SW 1271 (cell line): ENCODE results near the gene C1orf198.
"Not testable (repeated sequence)": the region's sequence is repeated elsewhere in the genome, so short reads cannot be mapped to it uniquely, and the experiment has no call there.

Experiments
- DNase-seq, 2 experiments: peaks; one replicate each; lab custom pipeline; 2025; lab: John Stamatoyannopoulos, UW

Gene C1orf198

DNA sequence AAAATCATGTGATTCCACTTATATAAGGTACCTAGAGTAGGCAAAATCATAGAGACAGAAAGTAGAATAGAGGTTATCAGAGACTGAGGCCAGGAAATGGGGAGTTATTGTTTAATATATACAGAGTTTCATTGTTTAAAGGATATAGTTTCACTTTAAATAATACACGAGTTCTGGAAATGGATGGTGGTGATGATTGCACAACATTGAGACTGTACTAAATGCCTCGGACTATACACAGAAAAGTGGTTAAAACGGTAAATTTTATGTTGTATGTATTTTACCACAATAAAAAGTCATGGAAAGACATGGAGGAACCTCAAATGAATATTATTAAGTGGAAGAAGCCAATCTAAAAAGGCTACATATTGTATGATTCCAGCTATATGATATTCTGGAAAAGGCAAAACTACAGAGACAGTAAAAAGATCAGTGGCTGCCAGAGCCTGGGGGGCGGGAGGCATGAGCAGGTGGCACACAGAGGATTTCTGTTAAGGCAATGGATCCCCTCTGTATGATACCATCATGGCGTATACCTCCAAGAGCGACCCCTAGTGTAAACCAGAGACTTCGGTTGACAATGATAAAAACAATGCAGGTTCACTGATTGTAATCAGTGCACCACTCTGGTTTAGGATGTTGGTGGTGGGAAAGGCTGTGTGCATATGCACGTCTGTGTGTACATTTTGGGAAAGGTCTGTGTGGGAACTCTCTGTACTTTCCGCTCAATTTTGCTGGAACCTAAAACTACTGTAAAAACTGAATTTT is 7.5 kb downstream of the C1orf198 start:
- DNase-seq: no peak

DNA sequence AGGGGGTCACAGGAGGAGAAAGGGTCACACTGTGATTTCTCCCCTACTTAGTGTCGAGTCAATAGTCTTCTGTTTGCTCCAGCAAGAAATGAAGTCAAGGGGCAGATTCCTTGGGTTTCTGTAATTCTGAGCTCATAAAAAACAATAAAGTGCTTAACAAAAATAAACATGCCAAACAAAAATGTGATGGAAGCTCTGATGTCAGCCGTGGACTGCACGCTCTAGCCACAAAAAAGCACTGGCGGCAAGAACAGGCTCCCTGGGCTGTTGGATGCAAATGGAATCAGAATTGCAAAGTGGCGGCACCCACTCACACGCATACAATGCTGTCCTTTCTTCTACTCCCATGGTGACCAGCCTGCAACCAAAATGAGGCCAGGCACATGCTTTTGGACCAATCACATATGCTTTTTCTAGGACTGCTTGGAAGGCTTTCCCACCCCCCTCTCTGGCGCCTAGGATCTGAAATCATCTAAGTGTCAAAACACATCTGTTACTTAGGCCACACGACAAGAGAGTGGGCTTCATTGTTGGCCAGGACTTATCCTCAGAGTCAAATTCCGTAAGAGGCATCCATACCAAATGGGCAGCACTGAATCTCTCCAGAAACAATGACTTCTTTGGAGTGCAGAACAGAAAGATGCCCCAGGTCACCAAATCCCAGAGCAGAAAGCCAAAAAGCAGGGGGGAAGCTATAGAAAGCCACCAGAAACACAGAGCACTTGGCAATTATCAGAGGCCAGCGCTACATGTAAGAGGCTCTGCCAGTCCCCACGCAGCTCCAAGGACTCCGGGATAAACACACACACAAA is 9.2 kb downstream of the C1orf198 start:
- no peak for DNase-seq

DNA sequence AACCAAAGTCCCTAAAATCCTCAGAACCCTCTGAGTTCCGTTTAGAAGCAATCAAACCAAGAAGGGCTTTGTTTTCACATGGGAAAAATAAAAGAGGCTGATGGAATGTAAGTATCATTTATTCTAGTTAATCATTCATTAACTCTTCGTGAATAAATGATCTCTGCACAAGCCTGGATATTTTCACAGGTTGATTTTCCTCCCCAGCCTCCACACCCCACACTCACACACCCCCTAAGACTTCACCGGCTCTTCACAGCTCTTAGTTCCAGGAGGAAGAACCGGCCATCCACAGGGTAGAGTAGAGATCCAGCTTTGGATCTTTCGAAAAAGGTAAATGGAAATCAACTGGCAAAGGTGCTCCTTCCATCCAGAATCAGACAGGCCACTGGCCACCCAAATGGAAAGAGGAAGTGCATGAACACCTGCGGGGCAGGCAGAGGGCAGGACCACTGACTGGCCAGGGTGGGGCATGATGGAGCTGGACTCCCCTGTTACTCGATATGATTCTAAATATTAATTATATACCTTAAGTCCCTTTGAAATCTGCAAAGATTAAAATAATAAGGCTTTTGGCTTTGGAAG is 10.0 kb downstream of the C1orf198 start:
- no peak for DNase-seq

DNA sequence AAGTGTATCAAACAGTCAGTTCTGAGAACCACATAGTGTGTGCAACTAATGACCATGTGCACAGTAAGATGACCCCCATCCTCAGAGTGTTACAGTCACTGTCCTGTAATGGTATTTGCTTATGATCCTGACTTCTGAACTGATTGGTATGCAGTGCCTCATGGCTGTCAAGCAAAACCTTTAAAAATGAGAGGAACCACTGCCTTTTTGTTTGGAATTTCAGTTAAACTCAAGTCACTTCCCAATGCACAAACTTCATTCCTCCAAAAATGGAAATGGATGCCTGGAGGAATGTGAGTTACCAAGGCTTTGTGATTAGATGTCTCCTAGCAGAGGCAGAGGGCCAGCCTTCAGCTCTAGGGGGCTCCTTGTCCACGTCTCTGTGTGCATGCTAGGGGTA is 10.5 kb downstream of the C1orf198 start:
- no peak for DNase-seq

DNA sequence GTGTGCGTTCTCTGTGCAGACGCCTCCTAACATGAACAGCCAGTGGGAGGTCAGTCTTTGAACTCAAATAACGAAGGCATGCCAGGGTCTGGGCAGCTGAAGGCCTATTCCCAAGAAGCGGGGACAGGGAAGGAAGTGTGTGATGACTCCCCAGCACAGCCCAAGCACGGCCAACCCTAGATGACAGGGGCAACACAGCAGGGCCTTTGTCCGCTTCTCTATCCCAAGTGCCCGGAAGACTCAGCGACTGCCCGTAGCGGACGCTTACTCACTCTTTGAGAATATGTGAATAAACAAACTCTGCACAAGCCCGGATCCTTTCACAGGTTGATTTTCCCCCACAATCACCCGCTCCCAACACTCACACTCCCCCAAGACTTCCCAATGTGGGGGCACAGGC is 11.2 kb downstream of the C1orf198 start:
- no peak for DNase-seq

DNA sequence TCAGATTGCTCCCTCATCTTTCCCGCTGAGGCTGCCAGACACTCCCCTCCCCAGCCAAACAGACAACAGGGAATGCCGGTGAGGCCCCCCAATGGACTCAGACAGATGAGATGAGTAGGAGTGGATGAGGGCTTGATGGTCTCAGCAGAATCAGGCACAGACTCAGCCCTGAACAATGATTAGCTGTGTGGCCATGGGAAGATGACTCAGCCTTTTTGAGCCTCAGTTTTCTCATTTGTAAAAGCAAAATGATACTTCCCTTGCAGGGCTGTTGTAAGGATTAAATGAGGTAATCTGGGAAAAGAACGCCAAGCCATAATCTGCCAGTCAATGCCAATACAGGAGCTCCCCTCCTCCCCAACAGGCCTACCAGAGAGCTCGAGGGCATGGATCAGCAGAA is 12.4 kb downstream of the C1orf198 start:
- no peak for DNase-seq

DNA sequence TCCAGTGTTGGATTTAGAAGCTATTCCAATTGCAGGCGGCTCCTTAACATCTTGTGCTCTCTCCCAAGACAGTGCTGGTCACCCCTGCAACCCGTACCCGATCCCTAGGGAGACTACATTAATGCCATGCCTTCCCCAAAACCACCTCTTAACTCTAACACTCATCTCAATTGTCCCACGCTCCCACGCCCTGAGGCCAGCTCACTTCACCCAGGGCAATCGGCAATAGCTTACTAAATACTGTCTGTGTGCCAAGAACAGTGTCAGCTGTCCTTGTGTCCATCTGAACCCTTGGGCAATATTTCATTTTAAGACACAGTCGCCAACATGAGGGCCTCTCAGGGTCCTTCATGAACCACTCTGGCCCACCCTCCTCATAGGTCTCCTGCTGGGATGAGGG is 13.9 kb downstream of the C1orf198 start:
- DNase-seq: no peak

DNA sequence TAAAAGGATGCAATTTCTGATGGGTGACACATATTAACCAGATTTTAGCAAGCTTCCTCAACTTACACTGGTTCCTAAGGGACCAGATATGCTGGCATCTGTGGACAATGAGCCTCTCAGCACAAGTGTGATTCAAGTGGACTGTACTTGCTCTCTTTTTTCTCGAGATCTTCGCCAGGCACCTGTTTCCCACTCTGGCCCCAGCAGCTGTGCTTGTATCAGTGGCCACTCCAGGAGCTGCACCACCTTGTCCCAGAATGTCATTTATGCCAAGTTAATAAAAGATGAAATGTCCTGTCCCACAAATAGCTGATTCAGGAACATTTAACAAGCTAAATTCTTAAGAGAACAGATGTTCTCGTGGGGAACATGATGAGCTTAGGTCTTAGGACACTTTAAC is 14.6 kb downstream of the C1orf198 start:
- no peak for DNase-seq

DNA sequence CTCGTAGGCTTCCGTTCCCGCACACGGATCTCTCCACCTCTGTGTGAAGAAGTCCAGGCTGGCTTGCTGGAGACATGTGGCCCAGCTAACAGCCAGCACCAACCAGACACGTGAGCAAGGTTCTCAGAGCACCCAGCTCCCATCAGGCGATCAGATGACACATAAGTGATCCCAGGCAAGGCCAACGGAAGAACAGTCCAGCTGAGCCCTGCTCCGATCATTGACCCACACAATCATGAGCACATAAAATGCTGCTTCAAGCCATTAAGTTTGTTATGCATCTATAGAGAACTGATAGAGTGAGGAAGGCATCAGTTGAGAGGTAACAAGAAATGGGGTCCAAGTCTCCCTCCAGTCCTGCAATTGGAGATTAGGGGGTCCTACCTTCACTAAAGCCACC is 15.4 kb downstream of the C1orf198 start:
- no peak for DNase-seq

DNA sequence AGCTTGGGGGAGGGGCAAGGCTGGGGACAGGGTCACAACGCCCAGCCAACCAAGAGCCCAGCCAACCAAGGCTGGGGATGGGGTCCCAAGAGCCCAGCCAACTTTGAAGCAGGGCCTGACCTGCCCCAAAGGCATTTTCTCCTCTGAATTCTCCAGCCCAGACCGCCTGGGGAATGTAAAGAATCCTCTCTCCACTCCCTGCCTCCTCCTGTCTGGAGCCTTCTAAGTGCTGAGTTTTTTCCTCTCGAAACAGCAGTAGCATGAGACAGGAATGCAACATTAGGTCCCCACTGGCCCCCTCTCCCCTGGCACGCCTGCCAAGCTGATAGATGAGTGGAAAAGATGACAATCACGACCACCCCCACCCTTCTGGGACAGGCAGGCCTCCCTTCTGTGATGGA is 17.0 kb downstream of the C1orf198 start:
- DNase-seq: no peak

DNA sequence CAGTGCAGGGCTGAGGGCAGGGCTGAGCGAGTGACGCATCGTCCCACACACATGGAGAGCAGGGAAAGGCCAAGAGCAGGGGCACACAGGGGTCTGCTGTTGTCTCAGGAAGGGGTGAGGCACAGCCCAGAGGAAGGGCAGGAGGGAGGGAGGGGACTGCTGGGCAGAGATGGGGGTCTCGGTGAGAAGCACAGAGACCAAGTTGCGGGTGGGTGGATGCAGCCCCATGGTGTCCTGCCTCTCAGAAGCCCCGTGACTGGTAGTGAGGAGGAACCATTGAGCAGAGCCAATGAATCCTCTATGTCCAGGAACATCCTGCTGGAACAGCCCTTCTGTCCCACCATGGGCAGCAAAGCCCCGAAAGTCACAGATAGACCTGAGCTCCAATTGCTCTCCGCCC is 17.8 kb downstream of the C1orf198 start:
- DNase-seq: no peak

DNA sequence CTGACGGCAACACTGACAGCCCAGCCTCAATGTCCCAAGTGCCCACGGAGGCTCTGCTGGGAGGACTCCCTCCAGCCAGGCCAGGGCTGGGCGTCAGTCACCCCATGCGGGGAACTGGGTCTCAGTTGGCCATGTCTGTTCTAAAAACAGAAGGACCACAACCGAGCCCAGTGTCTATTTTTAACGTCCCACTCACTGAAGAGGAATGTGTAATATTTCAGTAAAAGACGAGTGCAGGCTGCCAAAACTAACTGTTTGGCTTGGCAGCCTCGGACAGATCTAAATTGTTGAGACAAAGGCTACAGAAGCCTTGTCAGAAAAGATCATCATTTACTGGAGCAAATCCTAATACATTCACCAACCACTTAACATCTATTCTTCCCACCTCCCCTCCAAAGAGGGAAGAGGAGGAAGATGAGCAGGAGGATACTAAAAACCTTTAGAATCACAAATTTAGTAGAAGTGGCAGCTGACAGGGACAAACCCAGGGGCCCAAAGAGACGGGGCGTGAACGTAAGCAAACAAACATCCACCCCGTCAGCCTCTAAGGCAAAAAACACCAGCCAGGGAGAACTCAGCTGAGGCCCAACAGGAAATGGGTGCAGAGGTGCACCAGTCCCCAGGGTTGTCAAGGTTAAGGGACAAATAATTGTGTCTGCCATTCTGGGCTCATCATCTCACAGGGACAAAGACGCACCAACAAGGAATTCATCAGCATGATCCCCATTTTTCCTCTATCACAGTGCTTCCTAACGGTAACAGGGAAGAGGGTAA is 18.7 kb downstream of the C1orf198 start:
- DNase-seq: no peak

DNA sequence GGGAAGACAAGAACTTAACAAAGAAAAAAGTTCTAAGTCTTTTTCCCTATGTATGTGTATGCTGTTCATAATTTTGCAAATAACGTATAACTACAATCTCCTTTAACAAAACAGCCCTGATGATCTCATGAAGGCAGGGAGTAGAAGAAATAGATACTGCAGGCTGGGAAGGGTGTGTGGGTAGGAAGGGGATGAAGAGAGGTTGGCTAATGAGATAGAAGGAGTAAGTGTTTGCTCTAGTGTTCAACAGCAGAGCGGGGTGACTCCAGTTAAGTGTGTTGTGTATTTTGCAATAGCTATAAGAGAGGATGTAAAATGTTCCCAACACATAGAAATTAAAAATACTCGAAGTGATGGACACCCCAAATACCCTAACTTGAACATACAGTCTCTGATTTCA is 20.1 kb downstream of the C1orf198 start:
- no peak for DNase-seq

DNA sequence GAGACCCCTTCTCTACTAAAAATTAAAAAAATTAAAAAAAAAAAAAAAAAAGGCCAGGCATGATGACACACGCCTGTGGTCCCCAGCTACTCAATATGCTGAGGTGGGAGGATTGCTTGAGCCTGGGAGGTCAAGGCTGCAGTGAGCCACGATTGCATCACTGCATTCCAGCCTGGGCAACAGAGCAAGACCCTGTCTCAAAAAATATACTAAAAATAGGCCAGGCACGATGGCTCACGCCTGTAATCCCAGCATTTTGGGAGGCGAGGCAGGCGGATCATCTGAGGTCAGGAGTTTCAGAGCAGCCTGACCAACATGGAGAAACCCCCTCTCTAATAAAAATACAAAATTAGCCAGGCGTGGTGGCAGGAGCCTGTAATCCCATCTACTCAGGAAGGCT is 23.1 kb downstream of the C1orf198 start:
- not testable (repeated sequence) for DNase-seq

DNA sequence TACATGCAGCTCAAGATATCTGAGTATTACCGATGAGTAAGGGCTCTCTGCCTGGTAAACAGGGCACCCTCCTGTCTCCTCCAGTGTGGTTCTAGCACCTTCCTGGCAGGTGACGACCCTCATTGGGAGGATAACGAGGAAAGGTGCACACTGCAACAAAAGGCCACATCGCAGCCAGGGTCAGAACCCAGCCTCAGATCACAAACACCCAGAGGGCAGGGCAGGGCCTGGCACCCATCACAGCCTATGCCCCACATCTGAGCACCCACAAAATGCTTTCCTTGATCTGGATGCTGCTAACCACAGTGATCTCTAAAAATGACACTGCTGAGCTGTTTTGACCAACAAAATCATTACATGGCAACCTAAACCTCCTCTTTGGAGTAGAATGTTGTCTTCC is 23.8 kb downstream of the C1orf198 start:
- no peak for DNase-seq

DNA sequence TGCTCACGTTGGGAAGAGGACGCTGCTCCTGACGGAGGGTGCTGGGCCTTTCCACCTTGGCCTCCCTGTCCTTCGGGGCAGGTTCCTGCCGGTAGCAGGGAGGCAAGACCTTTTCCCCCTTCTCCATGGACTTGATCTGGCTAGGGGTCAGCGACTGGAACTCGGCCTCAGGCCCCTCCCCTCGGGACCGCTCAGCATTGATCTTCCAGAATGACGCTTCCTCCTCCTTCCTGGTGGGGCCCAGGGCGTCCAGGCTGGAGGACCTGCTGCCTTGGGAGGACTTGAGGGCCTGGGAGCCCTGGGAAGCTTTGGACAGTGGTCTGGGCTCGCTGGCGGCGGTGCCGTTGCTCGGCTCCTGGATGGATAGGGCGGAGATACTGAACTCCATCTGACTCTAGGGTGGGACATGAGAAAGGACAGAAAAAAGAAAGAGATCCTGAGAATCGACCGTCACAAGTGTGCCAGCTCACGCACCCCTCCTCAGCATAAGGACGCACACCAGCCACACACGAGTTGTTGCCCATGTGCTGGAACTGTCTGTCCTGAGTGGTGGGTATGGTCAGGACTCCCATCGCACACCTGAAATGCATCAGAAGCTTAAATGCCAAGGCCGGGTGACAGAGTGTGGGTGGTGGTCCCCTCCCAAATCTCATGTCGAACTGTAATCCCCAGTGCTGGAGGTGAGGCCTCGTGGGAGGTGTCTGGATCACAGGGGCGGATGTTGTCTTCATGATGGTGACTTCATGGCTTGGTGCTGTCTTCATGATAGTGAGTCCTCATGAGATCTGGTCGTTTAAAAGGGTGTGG is 24.6 kb downstream of the C1orf198 start:
- DNase-seq: no peak

DNA sequence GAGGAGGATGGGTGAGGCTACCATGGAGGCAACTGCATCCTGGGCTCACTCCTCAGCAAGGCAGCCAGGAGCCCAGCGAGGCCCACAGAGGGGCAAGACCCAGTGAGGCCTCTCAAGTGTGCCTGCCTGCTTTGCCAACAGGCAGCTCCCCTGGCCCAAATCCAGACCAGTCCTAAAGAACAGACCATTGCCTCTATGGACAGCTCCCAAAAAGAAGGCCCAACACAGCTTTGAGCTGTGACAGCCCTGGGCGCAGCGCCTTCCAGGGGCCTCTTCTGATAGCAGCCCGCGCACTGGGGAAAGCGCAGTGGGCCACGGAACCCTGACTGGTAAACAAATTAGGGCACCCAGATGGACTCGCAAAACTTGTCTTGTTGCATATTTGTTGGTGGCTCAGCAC is 25.5 kb downstream of the C1orf198 start:
- DNase-seq: no peak

DNA sequence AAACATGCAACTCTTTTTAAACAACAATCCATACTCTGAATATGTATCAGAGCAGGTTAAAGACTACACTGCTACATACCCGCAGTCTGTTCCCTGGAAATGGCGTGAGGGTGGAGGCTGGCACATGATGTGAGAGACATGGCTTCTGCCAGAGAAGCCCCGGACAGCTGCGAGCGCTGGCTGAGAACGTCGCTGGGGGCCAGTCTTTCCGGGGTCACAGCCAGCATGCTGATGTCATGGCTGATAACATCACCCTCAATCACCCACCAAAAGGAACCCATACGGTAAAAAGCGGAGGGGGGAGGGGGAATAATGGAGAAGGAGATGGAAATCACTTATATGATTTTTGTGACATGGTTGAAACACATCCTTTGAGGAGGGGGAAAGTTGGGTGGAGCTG is 29.1 kb downstream of the C1orf198 start:
- no peak for DNase-seq

DNA sequence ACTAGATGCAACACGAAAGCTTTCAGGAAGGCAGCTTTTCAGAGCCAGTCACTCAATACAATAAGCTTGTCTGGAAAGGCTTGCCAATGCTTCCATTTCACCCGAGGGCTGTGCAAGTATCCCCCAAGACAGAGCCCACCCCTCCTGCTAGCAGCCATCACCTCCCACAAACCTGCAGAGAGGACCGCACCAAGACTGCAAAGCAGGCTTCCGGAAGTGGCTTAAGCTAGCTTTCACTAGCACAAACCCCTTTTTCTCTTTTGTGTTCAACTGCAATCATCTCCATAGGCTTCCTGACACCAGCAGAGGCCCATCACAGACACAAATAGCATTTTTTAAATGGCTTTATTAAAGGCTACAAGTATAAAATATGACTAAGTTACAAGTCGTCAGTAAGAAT is 31.5 kb downstream of the C1orf198 start:
- no peak for DNase-seq

DNA sequence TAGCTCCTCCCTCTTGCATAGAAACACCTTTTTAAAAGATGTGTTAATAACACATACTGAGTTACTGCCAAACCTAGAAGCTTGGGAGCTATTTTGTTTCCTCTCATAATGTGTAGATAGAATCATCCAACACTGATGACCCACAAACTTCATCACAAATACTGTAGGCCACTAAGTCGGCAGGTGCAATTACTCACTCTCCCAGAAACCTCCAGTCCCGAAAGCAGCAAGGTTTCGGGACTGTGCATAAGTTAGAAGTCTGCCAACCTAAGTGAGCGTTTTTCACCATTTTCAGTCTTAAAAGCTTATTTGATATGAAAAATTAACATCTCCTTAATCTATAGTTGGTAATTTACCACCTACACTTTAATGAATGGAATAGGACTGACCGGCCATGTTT is 32.0 kb downstream of the C1orf198 start:
- DNase-seq: no peak

DNA sequence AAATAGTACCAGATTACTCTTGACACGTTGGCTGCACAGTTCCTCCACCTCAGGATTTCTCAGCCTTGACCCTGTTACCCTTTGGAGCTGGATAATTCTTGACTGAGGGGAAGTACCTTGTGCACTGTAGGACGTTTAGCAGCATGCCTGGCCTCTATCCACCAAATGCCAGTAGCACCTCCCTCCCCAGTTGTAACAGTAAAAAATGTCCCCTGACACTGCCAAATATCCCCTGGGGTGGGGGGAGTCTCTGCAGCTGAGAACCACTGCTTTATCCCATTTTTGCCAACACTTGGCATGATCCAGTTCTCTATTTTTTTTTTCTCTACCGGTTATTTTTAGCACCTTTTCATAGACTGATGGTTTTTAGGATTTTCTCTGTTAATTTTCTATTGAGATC is 34.0 kb downstream of the C1orf198 start:
- no peak for DNase-seq

DNA sequence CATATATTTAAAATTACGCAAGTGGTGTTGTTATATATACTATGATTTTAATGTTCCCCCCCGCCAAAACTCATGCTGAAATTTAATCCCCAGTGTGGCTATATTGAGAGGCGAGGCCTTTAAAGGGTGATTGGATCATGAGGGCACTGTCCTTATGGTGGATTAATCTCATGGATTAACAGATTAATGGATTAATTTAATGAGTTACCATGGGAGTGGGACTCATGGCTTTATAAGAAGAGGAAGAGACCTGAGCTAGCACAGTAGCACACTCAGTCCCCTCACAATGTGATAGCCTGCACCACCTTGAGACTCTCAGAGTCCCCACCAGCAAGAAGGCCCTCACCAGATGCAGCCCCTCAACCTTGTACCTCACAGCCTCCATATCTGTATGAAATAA is 34.8 kb downstream of the C1orf198 start:
- no peak for DNase-seq
